Sciatic nerve (tissue), 2 donors: Measurements from ENCODE around the gene GSTM3. TPM values are rescaled to one million over a fixed set of nuclear protein-coding genes. Genes with fewer than 3 reads are reported as not detected.
"Not testable (repeated sequence)": the region's sequence is repeated elsewhere in the genome, so short reads cannot be mapped to it uniquely, and the experiment has no call there.

ENCODE experiments used
- ATAC-seq: fragments of 200-7000 bp; cut with Tn5 transposase; one replicate; pipeline ENCODE4 v1.9.1; 2020; ENCODE audit warnings: mild to moderate bottlenecking, moderate library complexity
- DNase-seq: peaks from one replicate; pipeline ENCODE4 v3.0.0-alpha.2; 2020; ENCODE audit warnings: low spot score
- intact Hi-C: fragments of 100-400 bp; cut with DNase I; formaldehyde crosslinking; loops from one replicate; pipeline ENCODE4 v1.14.2; 2022
- total RNA-seq: library from RNA; stranded (reverse); fragmentation: NEBNext Ultra II Directional; extraction: Animal tissue kit (Norgen Biotek cat#: 25700); gene quantifications from one replicate; pipeline ENCODE4 v1.2.1, GENCODE V29; 2021
- donor health status: DM: no; HTN: no; CAD: no.
- donor health status: DM: no; HTN: no; CAD: no.

The GSTM3 gene
- total RNA-seq, 1 donor from 2014 or later, result 104 TPM

DNA sequence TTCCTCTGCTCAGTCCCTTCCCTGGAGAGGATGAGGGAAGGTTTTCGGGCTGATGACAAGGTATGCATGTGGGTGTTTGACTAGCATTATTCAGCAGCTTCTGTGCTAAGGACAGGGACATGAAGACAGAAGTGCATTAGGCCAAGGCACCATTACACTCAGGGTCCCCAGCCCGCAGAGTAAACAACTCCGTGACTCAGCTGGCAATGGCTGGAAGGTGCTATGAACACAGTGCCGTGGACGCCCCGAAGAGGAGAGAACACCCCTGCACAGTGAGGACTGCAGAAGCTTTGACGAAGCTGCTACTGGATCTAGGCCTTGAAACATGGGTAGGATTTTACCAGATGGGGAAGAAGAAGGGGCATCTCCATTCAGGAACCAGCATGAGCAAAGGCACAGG lies 36.6 kb upstream of the GSTM3 start:
- ATAC-seq (peak; percentile 2), DNase-seq (peak; percentile 49)
- intact Hi-C loops, result loop anchor here (2.0 kb wide), 1 partner anchor 203 kb away; no protein-coding TSS in a partner anchor

DNA sequence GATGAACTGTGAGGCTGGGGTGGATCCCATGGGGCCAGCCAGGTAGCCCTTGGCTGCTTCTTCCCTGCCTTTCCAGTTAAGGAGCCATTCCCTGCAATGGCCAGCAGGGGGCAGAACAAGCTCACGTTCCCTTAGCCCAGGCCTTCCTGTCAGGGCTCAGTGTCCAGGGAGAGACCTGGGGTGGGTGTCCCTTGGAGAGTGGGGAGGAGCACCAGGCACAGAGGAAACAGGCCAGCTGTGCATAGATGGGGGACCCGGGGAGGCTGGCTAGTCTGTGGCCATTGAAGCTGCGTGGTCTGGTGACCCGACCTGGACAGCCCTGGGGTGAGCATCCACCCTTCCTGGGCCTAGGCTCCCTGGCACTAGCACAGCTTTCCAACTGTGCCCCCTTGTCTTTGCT lies 36.1 kb upstream of the GSTM3 start:
- intact Hi-C loops, result loop anchor here (2.0 kb wide), 1 partner anchor 204 kb away; no protein-coding TSS in a partner anchor
- peak; percentile 87 for DNase-seq
- peak; percentile 87 for ATAC-seq

DNA sequence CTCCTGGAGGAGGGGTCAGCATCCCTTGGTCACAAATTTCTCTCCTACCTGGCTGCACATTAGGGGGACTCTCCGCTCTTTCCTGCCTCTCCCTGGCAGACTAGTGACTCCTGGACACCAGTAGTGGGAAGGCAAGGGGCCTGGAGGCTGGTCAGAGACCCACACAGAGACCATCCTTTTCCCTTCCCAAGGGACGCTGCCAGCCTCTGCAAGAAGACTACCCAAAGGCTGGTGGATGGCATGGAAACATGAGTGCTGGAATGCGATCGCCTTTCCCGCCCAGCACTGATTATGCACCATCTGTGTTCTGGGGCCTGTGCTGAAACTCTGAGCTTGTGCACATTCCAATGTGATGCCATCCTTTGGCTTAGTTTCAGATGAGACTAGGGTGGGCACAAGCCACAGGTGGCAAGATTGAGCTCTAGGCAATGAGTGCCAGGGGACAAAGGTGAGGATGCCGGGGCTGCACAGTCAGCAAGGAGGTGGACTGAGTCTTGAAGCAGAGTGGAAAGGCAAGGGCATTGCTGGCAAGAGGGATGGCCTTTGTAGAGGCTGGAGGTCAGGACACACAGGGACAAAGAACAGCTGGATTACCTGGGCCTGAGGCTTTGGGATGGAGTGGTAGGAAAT lies 35.5 kb upstream of the GSTM3 start:
- no peak for ATAC-seq
- intact Hi-C loops, result loop anchor here (2.0 kb wide), 1 partner anchor 204 kb away; no protein-coding TSS in a partner anchor
- DNase-seq, result peak; percentile 58

DNA sequence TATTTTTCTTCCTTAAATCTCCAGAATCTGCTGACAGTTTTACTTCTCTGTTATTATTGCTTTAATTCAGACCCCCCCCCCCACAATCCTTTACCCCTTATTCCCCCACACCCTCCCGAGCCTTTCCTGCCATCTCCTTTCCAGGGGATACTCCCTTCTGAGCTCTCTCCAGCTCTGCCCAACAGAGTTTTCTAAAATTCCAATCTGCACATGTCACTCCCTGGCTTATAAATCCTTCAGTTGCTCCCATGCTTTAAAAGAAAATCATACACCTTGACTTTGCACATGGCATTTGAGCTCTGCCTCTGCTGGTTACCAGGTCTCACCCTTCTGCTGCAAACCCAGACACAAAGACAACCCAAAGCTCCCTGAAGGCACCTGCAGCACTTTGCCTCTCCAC lies 34.6 kb upstream of the GSTM3 start:
- ATAC-seq (no peak), DNase-seq (no peak)
- intact Hi-C loops, result no loop called here

DNA sequence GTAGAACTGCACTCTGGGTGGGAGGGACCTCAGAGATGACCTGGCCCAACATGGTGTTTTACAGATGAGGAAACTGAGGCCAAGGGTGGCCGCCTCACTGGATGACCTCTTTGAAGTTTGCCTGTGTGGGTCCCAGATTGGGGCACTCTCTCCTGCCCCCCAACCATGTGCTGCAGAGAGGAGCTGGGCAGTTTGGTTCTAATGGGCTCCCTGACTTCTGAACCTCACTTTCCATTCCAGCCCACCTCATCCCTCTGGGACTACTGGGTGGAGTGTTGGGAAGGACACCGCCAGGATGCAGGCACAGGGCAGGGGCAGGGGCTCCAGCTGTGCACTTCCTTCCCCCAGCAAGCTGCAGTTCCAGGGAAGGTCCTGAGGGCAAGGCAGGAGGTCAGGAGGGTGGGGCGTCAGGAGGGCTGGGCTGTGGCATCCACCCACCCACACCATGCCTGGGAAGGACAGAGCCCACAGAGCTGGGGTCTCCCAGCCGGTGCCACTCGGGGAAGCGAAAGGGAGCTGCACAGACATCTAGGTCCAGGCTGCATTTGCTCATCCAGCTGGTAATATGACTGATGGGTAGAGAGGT lies 33.2 kb upstream of the GSTM3 start:
- ATAC-seq (peak; percentile 1), DNase-seq (no peak)
- intact Hi-C loops, result loop anchor here (5.0 kb wide), 2 partner anchors 132 to 232 kb away; no protein-coding TSS in a partner anchor

DNA sequence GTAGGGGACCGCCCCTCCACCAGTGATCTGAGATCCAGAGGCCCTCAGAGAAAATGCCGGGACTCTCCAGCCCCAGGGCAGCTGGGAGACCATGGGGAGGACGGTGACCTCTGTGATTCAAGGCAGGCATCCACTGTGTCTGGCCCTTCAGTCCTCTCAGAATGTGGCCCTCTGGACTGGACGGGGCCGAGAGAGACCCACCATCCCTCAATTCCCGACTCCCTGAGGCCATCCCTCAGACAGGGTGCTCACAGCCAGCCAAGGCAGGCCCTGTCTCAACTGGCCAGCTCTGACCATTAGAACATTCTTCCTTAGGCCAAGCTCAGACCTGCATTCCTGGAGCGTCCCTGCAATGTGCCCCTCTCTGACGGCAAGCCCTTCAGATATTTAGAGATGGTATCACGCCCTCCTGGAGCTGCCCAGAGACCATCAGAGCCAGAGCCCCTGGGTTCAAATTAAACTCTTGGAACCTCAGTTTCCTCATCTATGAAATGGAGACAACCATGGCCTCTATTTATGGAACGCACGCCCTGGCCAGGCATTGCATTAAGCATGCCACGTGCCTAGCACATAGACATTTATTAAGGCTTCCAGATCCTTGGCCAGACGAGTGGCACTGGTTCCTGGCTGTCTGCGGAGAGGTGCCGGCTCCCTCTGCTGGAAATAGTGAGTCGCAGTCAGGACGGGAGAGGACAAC lies 32.5 kb upstream of the GSTM3 start:
- peak; percentile 87 for ATAC-seq
- DNase-seq, result peak; percentile 87
- intact Hi-C loops, result loop anchor here (5.0 kb wide), 2 partner anchors 131 to 231 kb away; no protein-coding TSS in a partner anchor

DNA sequence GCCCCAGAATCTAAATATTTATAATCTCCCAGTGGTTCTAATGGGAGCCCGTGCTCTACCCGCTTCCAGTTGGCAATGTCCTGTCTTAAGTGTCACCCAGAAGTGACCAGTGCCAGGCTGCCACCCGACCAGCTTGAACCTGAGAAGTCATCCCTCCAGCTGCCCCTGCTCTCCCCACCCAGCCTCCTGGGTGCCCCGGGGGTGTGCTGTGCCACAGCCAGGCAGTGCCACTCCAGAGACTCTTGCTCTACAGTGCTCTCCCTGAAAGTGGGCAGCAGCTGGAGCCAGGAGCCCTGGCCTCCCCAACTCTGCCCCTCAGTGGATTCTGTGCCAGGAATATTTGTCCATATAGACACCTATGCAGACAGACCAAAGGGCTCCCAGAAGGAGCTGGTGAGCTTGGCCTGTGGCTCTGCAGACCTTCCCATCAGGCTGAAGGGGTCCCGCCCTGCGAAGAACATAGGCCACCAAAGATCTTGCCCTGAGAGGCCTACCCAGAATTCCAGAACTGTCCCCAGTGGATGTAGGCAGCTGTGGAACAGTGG lies 31.9 kb upstream of the GSTM3 start:
- intact Hi-C loops, result loop anchor here (5.0 kb wide), 2 partner anchors 130 to 230 kb away; no protein-coding TSS in a partner anchor
- DNase-seq (no peak), ATAC-seq (no peak)

DNA sequence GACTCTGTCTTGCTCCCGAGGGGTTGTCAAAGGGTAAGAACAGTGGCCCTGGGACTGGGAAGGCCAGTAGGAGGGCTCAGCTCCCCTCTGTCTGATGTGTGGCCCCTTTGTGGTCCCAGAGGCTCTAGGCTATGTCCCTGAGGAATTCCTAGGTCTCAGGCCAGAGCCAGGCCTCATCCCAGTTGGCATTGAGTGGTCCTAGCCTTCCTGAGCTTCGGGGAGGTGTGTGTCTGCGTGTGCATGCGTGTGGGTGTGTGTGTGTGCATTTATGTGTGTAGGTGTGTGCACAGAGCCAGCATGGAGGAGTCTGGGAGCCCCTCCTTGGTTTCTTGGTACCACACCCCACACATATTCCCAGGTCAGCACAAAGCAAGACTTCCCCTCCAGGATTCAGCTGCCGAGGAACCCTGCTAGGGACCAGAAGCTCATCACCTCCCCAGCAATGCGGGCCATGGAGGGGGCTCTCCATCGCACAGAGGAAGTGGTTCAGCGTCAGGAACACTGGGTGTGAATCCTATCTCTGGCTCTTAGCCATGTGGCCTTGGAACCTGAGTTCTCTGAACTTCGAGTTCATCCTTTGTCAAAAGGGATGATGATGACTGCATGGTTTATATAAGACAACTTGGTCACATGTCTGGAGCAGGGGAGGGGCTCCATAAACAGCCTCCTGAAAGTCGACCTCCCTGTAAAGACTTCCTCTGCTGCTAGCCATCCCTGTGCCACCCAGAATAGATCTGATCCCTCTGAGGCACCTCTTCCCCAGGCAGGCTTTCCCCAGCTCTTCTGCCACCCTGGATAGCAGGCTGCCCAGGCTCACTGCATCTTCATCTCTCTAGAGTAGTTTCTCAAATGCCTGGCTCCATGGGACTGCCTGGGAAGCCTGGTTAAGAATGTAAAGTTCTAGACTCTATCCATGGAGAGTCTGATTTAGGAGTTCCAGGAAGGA lies 31.1 kb upstream of the GSTM3 start:
- peak; percentile 42 for DNase-seq
- intact Hi-C loops, result loop anchor here (5.0 kb wide), 2 partner anchors 130 to 230 kb away; no protein-coding TSS in a partner anchor
- ATAC-seq, result no peak

DNA sequence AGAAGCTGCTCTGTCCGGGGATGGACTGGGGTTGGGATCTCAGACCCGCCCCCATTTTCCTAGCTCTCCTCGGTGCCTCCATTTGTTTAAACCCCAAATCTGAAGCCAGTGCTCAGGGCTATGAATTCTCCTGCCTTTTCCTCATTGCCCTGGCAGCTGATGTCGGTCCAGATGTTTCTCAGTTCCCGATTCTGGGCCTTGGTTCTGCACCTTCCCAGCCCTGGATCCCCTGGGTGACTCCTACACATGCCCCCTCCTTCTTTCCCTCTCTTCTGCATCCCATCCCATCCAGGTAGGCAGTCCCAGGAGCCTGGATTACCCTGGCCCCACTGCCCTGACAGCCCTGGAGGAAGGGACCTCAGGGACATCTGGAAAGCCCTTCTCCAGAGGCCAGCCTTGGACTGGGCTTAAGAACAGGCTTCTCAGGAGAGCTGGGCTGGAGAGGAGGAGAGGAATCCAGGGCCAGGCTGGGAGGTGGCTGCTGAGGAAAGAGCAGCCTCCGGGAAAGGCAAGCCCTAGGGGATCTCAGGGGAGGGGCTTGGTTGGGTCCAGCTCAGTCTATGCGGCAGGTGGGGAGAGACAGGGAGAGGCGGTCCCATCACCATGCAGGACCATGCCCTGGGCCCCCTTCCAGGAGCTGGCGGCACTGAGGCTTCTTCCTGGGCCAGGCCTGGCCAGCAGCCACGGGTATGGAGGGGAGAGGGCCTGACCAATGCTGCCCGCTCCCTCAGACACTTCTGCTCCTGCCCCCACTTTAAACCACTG lies 29.7 kb upstream of the GSTM3 start:
- ATAC-seq, result no peak
- intact Hi-C loops, result loop anchor here (5.0 kb wide), 2 partner anchors 128 to 228 kb away; no protein-coding TSS in a partner anchor
- peak; percentile 57 for DNase-seq

DNA sequence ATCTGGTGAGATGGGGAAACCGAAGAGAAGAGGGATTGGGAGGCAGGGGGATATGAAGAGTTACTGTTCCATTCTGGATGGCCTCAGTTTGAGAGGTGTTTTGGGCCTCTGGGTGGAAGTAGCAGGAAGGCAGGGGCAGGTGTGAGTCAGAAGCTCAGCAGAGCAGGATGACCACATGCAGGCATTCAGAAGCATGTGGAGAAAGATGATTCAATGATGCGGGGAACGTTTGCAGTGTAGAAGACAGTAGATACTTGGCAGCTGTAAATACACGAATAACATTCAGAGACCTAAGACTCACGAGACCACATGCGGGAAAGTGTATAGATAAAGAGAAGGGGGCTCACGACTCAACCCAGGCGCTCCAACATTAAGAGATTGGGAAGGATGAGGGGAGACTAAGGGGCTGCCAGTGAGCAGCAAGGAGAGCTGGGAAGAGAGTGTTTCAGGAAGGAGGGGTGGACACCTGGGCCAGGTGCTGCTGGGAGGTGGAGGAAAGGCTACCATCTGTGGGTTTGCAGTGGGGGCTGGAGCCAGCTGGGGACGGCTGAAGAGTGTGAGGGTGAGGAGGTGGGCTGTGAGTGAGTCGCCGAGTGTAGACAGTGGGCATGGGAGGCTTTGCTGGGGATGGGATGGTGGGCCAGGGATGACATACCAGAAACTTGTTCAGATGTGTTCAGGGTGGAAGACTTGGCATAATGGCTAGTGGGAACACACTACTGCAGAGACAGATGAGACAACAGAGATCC lies 28.7 kb upstream of the GSTM3 start:
- DNase-seq, result peak; percentile 19

DNA sequence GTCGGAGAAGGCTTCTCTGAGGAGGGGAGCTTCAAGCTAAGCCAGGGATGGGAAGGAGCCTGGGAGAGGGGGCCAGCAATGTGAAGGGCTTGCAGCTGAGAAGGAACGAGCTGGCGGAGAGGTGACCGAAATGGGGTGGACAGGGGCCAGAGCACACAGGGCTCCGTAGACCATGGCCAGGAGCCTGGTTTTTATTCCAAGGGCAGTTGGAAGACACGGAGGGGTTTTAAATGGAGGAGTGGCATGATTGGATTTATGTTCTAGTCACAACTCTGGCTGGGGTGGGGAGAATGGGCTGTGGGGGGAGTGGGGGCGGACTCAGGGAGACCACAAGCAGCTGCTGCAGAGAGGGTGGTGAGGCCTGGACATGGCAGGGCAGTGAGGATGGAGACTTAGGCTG lies 28.0 kb upstream of the GSTM3 start:
- ATAC-seq (no peak), DNase-seq (peak; percentile 38)
- intact Hi-C loops, result no loop called here

More for the DNA sequence above, 28.7 kb upstream of the GSTM3 start:
- intact Hi-C loops, result loop anchor here (5.0 kb wide), 2 partner anchors 127 to 227 kb away; no protein-coding TSS in a partner anchor
- ATAC-seq, result no peak

DNA sequence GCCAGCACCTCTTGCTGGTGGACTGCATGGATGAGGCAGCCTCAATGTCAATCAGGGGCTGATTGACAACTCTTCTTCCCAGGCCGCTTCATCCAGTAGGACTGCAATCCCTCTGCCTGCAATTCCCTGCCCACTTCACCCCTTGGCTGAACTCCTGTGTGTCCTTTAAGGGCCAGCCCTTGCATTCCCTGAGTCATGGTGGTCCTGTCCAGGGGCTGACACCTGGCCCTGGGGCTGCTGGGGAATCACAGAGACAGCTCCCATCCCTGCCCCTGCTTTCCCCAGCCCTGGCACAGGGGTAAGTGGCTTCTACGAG lies 27.5 kb upstream of the GSTM3 start:
- intact Hi-C loops, result no loop called here

DNA sequence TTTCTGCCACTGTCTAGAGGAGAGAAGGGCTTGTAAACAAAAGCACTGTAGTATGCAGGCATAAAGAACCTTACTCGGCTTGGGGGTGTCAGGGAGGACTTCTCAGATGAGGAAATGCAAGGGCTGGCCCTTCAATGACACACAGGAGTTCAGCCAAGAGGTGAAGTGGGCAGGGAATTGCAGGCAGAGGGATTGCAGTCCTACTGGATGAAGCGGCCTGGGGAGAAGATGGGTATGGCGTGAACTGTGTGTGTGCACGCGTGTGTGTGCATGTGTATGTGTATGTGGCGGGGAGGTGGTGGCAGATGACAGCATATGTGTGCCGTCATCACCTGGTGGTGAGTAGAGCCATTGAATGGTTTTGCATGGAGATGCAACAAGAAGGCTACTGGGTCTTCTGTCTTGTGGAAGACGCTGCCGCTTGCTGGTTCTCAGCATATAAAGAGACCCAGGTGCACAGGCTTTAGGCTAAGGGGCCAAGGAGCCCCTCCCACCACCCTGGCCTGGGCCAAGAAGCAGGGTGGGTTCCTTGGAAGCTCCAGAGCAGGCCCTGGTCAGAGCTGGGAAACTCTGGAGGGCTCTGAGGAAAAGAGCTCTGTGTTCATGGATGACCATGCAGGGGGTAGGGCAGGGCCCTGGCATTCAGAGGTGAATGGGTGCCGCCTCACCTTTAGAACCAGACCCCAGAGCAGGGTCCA lies 26.9 kb upstream of the GSTM3 start:
- intact Hi-C loops, result no loop called here
- DNase-seq, result peak; percentile 23
- ATAC-seq, result no peak

More for the DNA sequence above, 27.5 kb upstream of the GSTM3 start:
- ATAC-seq (no peak), DNase-seq (peak; percentile 25)

DNA sequence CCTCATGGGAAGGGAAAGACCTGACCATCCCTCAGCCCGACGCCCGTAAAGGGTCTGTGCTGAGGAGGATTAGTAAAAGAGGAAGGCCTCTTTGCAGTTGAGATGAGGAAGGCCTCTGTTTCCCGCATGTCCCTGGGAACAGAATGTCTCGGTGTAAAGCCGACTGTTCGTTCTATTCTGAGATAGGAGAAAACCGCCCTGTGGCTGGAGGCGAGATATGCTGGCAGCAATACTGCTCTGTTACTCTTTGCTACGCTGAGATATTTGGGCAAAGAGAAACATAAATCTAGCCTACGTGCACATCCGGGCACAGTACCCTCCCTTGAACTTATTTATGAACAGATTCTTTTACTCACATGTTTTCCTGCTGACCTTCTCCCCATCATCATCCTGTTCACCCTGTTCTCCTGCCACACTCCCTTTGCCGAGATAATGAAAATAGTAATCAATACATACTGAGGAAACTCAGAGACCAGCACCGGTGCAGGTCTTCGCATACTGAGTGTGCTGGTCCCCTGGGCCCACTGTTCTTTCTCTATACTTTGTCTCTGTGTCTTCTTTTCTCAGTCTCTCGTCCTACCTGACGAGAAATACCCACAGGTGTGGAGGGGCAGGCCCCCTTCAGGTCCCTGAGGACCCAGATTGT lies 26.3 kb upstream of the GSTM3 start:
- DNase-seq, result peak; percentile 33
- intact Hi-C loops, ATAC-seq: not testable (repeated sequence)

DNA sequence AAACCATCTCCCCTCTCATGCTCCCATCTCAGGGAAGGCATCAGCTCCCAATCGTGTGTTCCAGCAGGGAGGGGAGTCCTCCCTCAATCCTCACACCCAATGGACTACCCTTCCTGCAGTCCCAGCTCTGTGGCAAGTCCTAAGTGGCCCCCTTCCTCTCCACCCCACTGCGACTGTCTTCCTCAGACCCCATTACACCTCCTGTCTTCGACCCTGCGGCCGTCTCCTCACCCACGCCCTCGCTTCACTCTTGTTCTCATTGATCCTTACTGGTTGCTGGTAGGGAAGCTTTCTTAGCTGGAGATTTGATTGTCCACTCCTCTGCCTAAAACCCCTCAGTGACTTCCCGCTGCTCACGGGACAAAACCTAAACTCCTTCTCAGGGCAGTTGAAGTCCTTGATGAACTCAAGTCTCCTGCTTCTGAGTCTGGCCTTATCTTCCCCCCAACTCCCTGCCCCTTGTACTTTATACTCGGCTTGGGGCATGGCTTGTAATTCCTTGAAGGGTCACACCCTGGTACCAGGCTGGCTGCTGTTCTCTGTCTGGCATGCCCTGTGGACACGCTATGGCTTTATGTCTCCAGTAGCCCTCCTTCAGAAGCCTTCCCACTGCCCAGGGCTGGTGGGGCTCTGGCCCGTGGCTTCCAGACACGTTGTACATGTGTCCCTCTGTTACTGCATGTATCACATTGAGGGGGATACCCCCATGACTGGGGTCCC lies 25.2 kb upstream of the GSTM3 start:
- DNase-seq (peak; percentile 42), ATAC-seq (no peak)
- intact Hi-C loops, result no loop called here

DNA sequence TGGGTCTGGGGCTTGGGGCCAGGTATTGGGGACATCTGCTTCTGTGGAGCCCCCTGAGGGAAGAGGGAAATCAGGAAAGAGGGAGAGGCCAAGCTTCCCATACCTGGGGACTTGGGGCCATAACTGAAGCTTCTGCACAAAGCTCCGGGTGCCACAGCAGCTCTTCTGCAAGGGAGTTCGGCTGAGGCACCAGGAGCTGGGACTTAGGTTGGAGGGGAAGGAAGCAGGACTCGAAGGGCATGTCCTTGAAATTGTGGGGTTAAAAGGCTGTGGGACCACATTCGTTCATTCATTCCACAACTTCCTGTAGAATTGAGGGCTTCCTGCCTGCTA lies 24.6 kb upstream of the GSTM3 start:
- intact Hi-C loops, result no loop called here
- DNase-seq (no peak), ATAC-seq (no peak)
